Activated naive CD4-positive, alpha-beta T cell treated with anti-CD3 and anti-CD28 coated beads for 36 hours (primary cell): Measurements from ENCODE around the gene TLR9. TPM values are rescaled to one million over a fixed set of nuclear protein-coding genes. Genes with fewer than 3 reads are reported as not detected.
A peak's percentile ranks its signal among the peaks of the same experiment; 100 is the strongest.

Experiments
- CTCF ChIA-PET: fragments of 350-600 bp; sonication (Branson Sonifier 250); formaldehyde crosslinking; loops from one replicate; lab custom pipeline; 2021; ENCODE audit warnings: antibody characterized with exemption; lab: Charles Lee
- DNase-seq: peaks from one replicate; pipeline ENCODE4 v3.0.0-alpha.2; 2020
- H3K27ac Mint-ChIP-seq: one replicate; pipeline ENCODE4 v1.8.0; 2021; ENCODE audit warnings: mild to moderate bottlenecking, mixed read lengths
- H3K27me3 Mint-ChIP-seq: one replicate; pipeline ENCODE4 v1.8.0; 2021; ENCODE audit warnings: low read depth, mixed read lengths
- H3K36me3 Mint-ChIP-seq: one replicate; pipeline ENCODE4 v1.8.0; 2021; ENCODE audit warnings: low read depth, mixed read lengths
- H3K4me1 Mint-ChIP-seq: one replicate; pipeline ENCODE4 v1.8.0; 2021; ENCODE audit warnings: low read depth, mixed read lengths
- H3K4me3 Mint-ChIP-seq: one replicate; pipeline ENCODE4 v1.8.0; 2021; ENCODE audit warnings: mild to moderate bottlenecking, moderate library complexity, mixed read lengths
- H3K9me3 Mint-ChIP-seq: one replicate; pipeline ENCODE4 v1.8.0; 2021; ENCODE audit warnings: mixed read lengths
- intact Hi-C: fragments of 100-400 bp; cut with micrococcal nuclease; formaldehyde crosslinking; loops from one replicate; pipeline ENCODE4 v1.15.1; 2023
- total RNA-seq, 2 experiments: library from RNA; stranded (reverse); gene quantifications; one replicate each; pipeline ENCODE4 v1.2.3, GENCODE V29; 2021

Gene TLR9
- total RNA-seq, 2 experiments from 2014 or later = 0.62 to 0.89 TPM

GRCh38 chr3:52237657-52238172 lies 12.3 kb upstream of the TLR9 start:
- no peak for DNase-seq
- Mint-ChIP-seq H3K36me3 (peaks cover 36% of the 10 kb centered on the region), H3K4me3 (peak overlapping the region; percentile 92), H3K9me3 (no peaks in the 10 kb centered on the region), H3K4me1 (peaks cover 72% of the 10 kb centered on the region), H3K27ac (peak overlapping the region; percentile 83), H3K27me3 (no peaks in the 10 kb centered on the region)
- intact Hi-C loops = no loop called here
- CTCF ChIA-PET = interaction anchor here (1.0 to 7.3 kb wide), 8 partner anchors 10 to 101 kb away, joined by 3 to 147 read pairs (median 12); partner anchors contain the start of genes TLR9 and WDR82

DNA sequence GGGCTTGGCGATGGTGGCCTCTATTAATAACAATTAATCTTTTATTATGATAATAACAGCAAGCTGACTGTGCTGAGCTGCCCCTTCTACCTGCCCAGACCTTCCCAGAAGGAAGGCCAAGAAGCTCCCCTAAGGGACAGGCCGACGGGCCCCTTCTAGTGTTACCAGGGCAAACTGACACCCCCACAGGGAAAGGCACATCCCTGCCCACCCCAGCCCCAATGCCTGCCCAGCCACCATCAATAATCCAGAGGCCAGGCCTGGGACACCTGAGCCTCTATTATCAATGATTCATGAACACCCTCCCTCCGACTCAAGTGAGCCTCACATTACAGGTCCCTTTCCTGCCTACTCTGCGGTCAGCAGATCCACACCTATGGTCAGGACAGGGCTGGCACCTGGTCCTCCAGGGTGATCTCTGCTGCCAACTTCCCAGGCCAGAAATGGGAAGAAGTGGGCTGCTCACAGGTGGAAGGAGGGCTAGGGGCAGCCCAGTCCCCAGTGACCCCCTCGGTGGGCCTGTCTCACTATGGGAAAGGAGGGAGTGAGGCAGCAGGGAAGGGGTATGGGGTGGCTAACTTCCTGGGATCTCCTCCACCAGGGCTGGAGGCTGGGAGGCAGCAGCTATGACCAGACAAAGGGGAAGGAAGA lies 11.7 kb upstream of the TLR9 start:
- Mint-ChIP-seq H3K9me3 (no peaks in the 10 kb centered on the region), H3K4me3 (peak overlapping the region; percentile 52), H3K27ac (peak overlapping the region; percentile 77), H3K36me3 (peaks cover 37% of the 10 kb centered on the region), H3K27me3 (no peaks in the 10 kb centered on the region), H3K4me1 (peaks cover 73% of the 10 kb centered on the region)
- intact Hi-C loops = no loop called here
- CTCF ChIA-PET = interaction anchor here (0.9 to 7.3 kb wide), 8 partner anchors 10 to 102 kb away, joined by 3 to 147 read pairs (median 10); partner anchors contain the start of genes TLR9 and WDR82
- DNase-seq = no peak

GRCh38 chr3:52236424-52236886 lies 11.0 kb upstream of the TLR9 start:
- DNase-seq = no peak
- peaks cover 37% of the 10 kb centered on the region for H3K36me3 Mint-ChIP-seq
- peak overlapping the region; percentile 63 for H3K27ac Mint-ChIP-seq
- no peaks in the 10 kb centered on the region for H3K9me3 Mint-ChIP-seq
- peak overlapping the region; percentile 18 for H3K4me3 Mint-ChIP-seq
- H3K4me1 Mint-ChIP-seq = peaks cover 72% of the 10 kb centered on the region
- intact Hi-C loops = no loop called here
- CTCF ChIA-PET = interaction anchor here (0.9 to 7.3 kb wide), 6 partner anchors 13 to 183 kb away, joined by 3 to 147 read pairs (median 10); partner anchors contain the start of gene WDR82
- no peaks in the 10 kb centered on the region for H3K27me3 Mint-ChIP-seq

DNA sequence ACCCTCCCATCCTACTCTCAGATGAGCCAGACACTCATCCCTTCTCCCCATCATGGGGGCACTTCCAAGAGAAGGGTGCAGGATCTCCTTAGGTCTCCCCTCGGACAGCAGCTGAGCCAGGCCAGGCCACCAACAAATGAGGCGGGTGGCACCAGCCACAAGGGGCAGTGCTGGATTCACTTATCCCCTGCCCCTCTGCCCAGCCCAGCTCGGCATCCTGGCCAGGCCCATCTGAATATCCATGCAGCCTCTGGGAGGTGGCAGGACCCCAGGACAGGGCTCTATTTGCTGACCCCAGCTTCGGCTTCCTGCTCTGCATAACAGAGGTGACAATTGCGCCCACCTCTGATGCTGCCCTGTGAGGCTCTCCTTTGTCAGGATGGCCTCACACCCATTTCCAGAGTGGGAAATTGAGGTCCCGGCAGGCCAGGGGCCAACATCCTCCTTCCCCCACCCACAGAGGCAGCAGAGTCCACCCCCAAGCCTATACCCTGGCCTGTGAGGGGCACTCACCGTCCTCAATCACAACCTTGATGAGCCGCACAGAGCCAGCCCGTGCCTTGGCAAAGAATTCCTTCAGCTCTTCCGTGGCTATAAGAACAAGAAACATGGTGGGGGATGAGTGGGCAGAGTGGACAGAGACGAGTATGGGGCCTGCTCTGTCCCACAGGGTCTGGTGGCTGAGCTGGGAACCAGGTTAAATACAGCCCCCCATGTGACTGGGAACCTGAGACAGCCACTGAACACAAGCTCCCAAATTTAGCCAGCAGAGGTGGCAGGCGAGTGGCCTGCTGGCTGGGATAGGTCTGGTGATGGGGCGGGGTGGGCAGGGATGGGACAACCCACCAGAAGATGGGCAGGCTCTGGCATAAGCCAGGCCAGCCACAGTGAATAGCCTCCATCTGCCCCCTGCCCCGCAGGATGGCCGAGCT lies 9.3 kb upstream of the TLR9 start:
- CTCF ChIA-PET = interaction anchor here (0.8 to 7.3 kb wide), 8 partner anchors 13 to 482 kb away, joined by 3 to 147 read pairs (median 4); partner anchors contain the start of gene WDR82
- H3K9me3 Mint-ChIP-seq = no peaks in the 10 kb centered on the region
- no peak overlapping the region for H3K4me3 Mint-ChIP-seq
- DNase-seq = no peak
- H3K4me1 Mint-ChIP-seq = peaks cover 59% of the 10 kb centered on the region
- peak overlapping the region; percentile 71 for H3K27ac Mint-ChIP-seq
- intact Hi-C loops = no loop called here
- H3K36me3 Mint-ChIP-seq = peaks cover 38% of the 10 kb centered on the region
- H3K27me3 Mint-ChIP-seq = no peaks in the 10 kb centered on the region

- H3K4me3 Mint-ChIP-seq = no peak overlapping the region
- intact Hi-C loops = no loop called here
- H3K27me3 Mint-ChIP-seq = no peaks in the 10 kb centered on the region
- H3K36me3 Mint-ChIP-seq = peaks cover 32% of the 10 kb centered on the region
- peak overlapping the region; percentile 71 for H3K27ac Mint-ChIP-seq
- CTCF ChIA-PET = interaction anchor here (0.7 to 7.3 kb wide), 8 partner anchors 12 to 483 kb away, joined by 3 to 147 read pairs (median 12); partner anchors contain the start of genes PPM1M and WDR82
- no peak for DNase-seq
- no peaks in the 10 kb centered on the region for H3K9me3 Mint-ChIP-seq
- peaks cover 58% of the 10 kb centered on the region for H3K4me1 Mint-ChIP-seq
These were observed 8.5 kb upstream of the TLR9 start for GRCh38 chr3:52233968-52234367.

DNA sequence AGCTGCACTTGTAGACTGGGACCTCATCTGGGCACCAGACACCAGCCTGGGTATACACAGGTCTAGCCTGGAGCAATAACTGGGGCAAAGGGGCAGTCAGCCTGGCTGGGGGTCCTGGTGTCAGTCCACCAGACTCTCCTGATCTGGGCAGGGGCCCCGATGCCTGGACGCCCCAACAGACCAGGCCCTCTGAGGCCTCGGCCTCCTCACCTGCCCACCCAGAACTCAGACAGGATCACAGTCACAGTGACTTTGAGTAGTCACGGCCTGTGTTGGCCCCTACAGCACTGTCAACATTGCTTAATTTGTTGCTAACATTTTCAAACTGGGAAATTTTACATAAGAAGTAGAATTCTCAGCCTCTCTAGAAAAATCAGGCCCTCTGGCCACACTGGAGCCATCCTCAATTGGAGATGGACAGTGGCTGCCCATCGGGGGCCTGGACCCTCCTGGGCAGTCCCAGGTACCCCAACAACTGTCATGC lies 7.7 kb upstream of the TLR9 start:
- H3K27me3 Mint-ChIP-seq = no peaks in the 10 kb centered on the region
- H3K27ac Mint-ChIP-seq = peak overlapping the region; percentile 71
- H3K36me3 Mint-ChIP-seq = peaks cover 27% of the 10 kb centered on the region
- intact Hi-C loops = no loop called here
- DNase-seq = no peak
- no peak overlapping the region for H3K4me3 Mint-ChIP-seq
- CTCF ChIA-PET = interaction anchor here (0.5 to 7.3 kb wide), 14 partner anchors 11 to 183 kb away, joined by 3 to 147 read pairs (median 10); partner anchors contain the start of genes GLYCTK, PPM1M and WDR82
- H3K9me3 Mint-ChIP-seq = no peaks in the 10 kb centered on the region
- H3K4me1 Mint-ChIP-seq = peaks cover 54% of the 10 kb centered on the region

GRCh38 chr3:52232279-52233107 lies 7.0 kb upstream of the TLR9 start:
- Mint-ChIP-seq H3K36me3 (peaks cover 27% of the 10 kb centered on the region), H3K9me3 (no peaks in the 10 kb centered on the region), H3K4me1 (peaks cover 49% of the 10 kb centered on the region), H3K27me3 (no peaks in the 10 kb centered on the region), H3K4me3 (no peak overlapping the region), H3K27ac (peak overlapping the region; percentile 71)
- intact Hi-C loops = no loop called here
- CTCF ChIA-PET = interaction anchor here (0.5 to 7.3 kb wide), 27 partner anchors 11 to 419 kb away, joined by 3 to 147 read pairs (median 5); partner anchors contain the start of genes GLYCTK, PPM1M and WDR82
- DNase-seq = peak; percentile 73

DNA sequence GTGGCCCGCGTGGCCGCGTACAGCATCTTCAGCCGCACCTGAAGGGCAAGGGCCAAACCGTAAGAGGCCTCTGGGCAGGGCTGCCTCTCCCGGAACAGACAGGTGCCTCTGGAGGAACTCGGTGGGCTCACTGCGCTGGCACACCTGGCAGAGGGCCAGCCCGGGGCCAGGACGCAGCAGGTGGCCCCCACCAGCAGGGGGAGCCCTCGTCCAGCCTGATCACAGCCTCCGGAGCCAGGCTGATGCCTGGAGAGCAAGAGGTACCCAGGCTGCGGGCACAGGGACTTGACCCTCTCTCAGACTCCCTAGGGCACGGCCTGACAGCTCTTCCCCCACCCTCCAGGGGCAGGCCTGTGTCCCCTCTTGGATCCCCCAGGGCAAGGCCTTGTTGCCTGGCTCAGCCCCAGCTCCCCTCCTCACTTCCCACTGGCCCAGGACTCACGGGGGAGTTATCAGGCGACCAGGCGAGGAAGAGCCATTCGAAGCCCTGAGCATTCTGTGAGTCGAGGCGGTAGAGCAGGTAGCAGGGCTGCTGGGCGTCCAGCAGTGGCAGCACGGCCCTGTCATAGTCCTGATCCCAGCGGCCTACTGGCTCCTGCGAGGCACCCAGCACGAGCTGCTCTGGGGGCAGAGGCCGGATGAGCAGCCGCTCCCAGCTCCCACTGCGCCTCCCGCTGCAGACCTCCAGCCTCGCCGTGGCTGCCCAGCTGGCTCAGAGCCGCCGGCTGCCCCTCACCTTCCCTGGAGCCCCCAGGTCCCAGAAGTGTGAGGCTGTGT lies 6.2 kb upstream of the TLR9 start:
- Mint-ChIP-seq H3K27ac (peak overlapping the region; percentile 88), H3K27me3 (no peaks in the 10 kb centered on the region), H3K9me3 (no peaks in the 10 kb centered on the region), H3K36me3 (peaks cover 27% of the 10 kb centered on the region), H3K4me1 (peaks cover 45% of the 10 kb centered on the region), H3K4me3 (no peak overlapping the region)
- CTCF ChIA-PET = interaction anchor here (0.5 to 7.3 kb wide), 30 partner anchors 8 to 420 kb away, joined by 3 to 147 read pairs (median 5); partner anchors contain the start of genes GLYCTK, PPM1M, TNNC1 and WDR82
- DNase-seq = peak; percentile 89
- intact Hi-C loops = loop anchor here (1.0 kb wide), 1 partner anchor 108 kb away; no protein-coding TSS in a partner anchor

DNA sequence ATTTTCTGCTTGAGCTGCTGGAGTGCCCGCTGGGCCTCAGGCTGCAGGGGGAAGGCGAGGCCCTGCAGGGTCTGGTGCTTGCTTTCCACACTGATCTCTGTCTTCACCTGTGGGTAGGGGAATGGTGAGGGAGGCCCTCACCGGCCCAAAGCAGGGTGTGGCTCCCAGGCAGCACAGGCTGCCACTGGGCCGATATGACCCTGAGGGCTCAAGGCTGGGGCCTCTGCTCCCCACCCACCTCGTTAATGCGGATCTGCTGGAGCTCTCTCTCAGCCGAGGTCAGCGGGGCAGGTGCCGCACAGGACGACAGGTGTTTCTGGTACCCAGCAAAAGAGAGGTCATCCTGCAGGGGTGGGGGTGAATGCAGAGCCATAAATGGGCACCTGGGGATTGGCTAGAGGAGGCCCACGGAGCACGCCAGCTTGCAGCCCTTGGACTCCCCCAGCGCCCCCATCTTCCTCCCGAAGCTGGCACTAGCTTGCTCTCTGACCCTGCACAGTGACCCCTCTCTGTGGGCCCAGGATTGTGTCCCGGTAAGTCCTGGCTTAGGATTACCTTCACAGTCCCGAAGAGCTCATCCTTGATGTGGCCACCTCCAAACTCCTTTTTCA lies 5.5 kb upstream of the TLR9 start:
- Mint-ChIP-seq H3K27me3 (no peaks in the 10 kb centered on the region), H3K36me3 (peaks cover 26% of the 10 kb centered on the region), H3K9me3 (no peaks in the 10 kb centered on the region), H3K27ac (no peak overlapping the region), H3K4me3 (no peak overlapping the region), H3K4me1 (peaks cover 45% of the 10 kb centered on the region)
- DNase-seq = no peak
- CTCF ChIA-PET = interaction anchor here (0.6 to 7.3 kb wide), 26 partner anchors 9 to 230 kb away, joined by 3 to 147 read pairs (median 6); partner anchors contain the start of genes GLYCTK, PPM1M, TNNC1 and WDR82
- intact Hi-C loops = loop anchor here (1.0 kb wide), 1 partner anchor 108 kb away; no protein-coding TSS in a partner anchor

DNA sequence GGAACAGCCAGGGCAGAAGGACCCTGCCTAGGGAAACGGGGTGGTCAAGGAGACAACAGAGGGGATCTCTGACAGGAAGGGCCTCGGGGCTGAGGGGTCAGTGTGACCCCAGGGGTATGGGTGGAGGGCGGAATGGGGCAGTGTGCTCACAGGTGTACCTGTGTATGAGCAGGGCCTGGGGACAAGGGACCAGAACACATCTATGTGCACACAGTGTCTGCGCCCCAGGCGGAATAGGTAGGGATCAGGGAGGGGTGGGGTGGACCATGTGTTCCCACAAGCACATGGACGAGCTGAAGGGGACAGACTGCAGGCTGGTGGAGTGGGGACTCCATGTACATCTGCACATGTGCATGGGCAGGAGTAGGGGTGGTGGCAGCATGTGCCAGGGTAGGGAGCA lies 5.0 kb upstream of the TLR9 start:
- CTCF ChIA-PET = interaction anchor here (0.9 to 7.3 kb wide), 11 partner anchors 9 to 229 kb away, joined by 3 to 147 read pairs (median 17); partner anchors contain the start of genes GLYCTK, PPM1M and WDR82
- intact Hi-C loops = no loop called here
- Mint-ChIP-seq H3K4me1 (peaks cover 45% of the 10 kb centered on the region), H3K36me3 (peaks cover 26% of the 10 kb centered on the region), H3K4me3 (no peak overlapping the region), H3K9me3 (no peaks in the 10 kb centered on the region), H3K27me3 (no peaks in the 10 kb centered on the region), H3K27ac (peak overlapping the region; percentile 41)
- no peak for DNase-seq
